ENCODE results near the gene TCF12. TPM values are rescaled to one million over a fixed set of nuclear protein-coding genes. Genes with fewer than 3 reads are reported as not detected.

The TCF12 gene
- total RNA-seq, 1 donor from 2014 or later, result 194 TPM

GRCh38 chr15:57038040-57038439 is 119.6 kb downstream of the TCF12 start:
- no peak for DNase-seq (ENCODE audit: low spot score in 2 of 2, unreplicated experiment in 2 of 2)
- Mint-ChIP-seq H3K36me3 (peaks cover 10% of the 10 kb centered on the region), H3K4me1 (peaks cover 9% of the 10 kb centered on the region), H3K27ac (no peak overlapping the region), H3K9me3 (peaks cover 4% of the 10 kb centered on the region), H3K4me3 (no peak overlapping the region), H3K27me3 (ENCODE audit: low read depth) (no peaks in the 10 kb centered on the region)
- no peak for TF ChIP-seq CTCF (IDR thresholded peaks at IDR 0.05; ENCODE audit: unreplicated experiment)

- Mint-ChIP-seq H3K36me3 (peaks cover 10% of the 10 kb centered on the region), H3K4me3 (no peak overlapping the region), H3K27me3 (ENCODE audit: low read depth) (no peaks in the 10 kb centered on the region), H3K4me1 (peaks cover 7% of the 10 kb centered on the region), H3K27ac (no peak overlapping the region), H3K9me3 (peaks cover 4% of the 10 kb centered on the region)
- no peak for TF ChIP-seq CTCF (IDR thresholded peaks at IDR 0.05; ENCODE audit: unreplicated experiment)
- no peak for DNase-seq (ENCODE audit: low spot score in 2 of 2, unreplicated experiment in 2 of 2)
Observed at GRCh38 chr15:57038496-57038895, 120.1 kb downstream of the TCF12 start.

- Mint-ChIP-seq H3K4me3 (no peak overlapping the region), H3K27ac (no peak overlapping the region), H3K9me3 (peaks cover 4% of the 10 kb centered on the region), H3K27me3 (ENCODE audit: low read depth) (no peaks in the 10 kb centered on the region), H3K4me1 (peaks cover 18% of the 10 kb centered on the region), H3K36me3 (peaks cover 10% of the 10 kb centered on the region)
- no peak for DNase-seq (ENCODE audit: low spot score in 2 of 2, unreplicated experiment in 2 of 2)
- no peak for TF ChIP-seq CTCF (IDR thresholded peaks at IDR 0.05; ENCODE audit: unreplicated experiment)
Observed at GRCh38 chr15:57041416-57041815, 123.0 kb downstream of the TCF12 start.

GRCh38 chr15:57044072-57044702 is 125.7 kb downstream of the TCF12 start:
- no peaks in the 10 kb centered on the region for H3K9me3 Mint-ChIP-seq
- DNase-seq (ENCODE audit: low spot score in 2 of 2, unreplicated experiment in 2 of 2), result no peak
- H3K4me3 Mint-ChIP-seq, result no peak overlapping the region
- no peaks in the 10 kb centered on the region for H3K27me3 Mint-ChIP-seq (ENCODE audit: low read depth)
- H3K27ac Mint-ChIP-seq, result no peak overlapping the region
- no peaks in the 10 kb centered on the region for H3K36me3 Mint-ChIP-seq
- peaks cover 20% of the 10 kb centered on the region for H3K4me1 Mint-ChIP-seq
- TF ChIP-seq CTCF (IDR thresholded peaks at IDR 0.05; ENCODE audit: unreplicated experiment), result no peak

- no peak overlapping the region for H3K4me3 Mint-ChIP-seq
- DNase-seq (ENCODE audit: low spot score in 2 of 2, unreplicated experiment in 2 of 2), result no peak
- H3K27ac Mint-ChIP-seq, result no peak overlapping the region
- no peaks in the 10 kb centered on the region for H3K9me3 Mint-ChIP-seq
- no peak for TF ChIP-seq CTCF (IDR thresholded peaks at IDR 0.05; ENCODE audit: unreplicated experiment)
- no peaks in the 10 kb centered on the region for H3K36me3 Mint-ChIP-seq
- peaks cover 24% of the 10 kb centered on the region for H3K4me1 Mint-ChIP-seq
- H3K27me3 Mint-ChIP-seq (ENCODE audit: low read depth), result no peaks in the 10 kb centered on the region
Observed at GRCh38 chr15:57044970-57045369, 126.5 kb downstream of the TCF12 start.

Measured in mesothelial cell of epicardium (in vitro differentiated cells).